HG03175 (cell line): ENCODE data around the gene YY1.

Experiments
- ATAC-seq: cut with Tn5 transposase; IDR thresholded peaks from one replicate; pipeline ENCODE4 v1.9.1; 2021; ENCODE audit warnings: mild to moderate bottlenecking, moderate library complexity; ENCODE audit not compliant: unreplicated experiment

Gene YY1

GRCh38 chr14:100312877-100313400, 74.0 kb downstream of the YY1 start:
- no peak for ATAC-seq

- ATAC-seq, result no peak
Measured at GRCh38 chr14:100313464-100314230, 74.7 kb downstream of the YY1 start.

GRCh38 chr14:100314724-100315123, 75.8 kb downstream of the YY1 start:
- ATAC-seq, result no peak

GRCh38 chr14:100317389-100317788, 78.4 kb downstream of the YY1 start:
- ATAC-seq, result no peak

GRCh38 chr14:100317912-100318808, 79.2 kb downstream of the YY1 start:
- ATAC-seq, result peak; percentile 90

- no peak for ATAC-seq
Measured at GRCh38 chr14:100320157-100320856, 81.4 kb downstream of the YY1 start.

- no peak for ATAC-seq
Measured at GRCh38 chr14:100321473-100322137, 82.7 kb downstream of the YY1 start.

GRCh38 chr14:100322138-100322957, 83.4 kb downstream of the YY1 start:
- ATAC-seq, result no peak

- no peak for ATAC-seq
Measured at GRCh38 chr14:100323121-100323941, 84.4 kb downstream of the YY1 start, which contains the start of gene SLC25A47. SLC25A47 (plus strand) TSS chr14:100323339; CDS start chr14:100323415, 76 bp downstream.

- ATAC-seq, result no peak
Measured at GRCh38 chr14:100323942-100324307, 85.0 kb downstream of the YY1 start.

GRCh38 chr14:100325231-100325632, 86.3 kb downstream of the YY1 start:
- no peak for ATAC-seq

GRCh38 chr14:100325958-100326357, 87.0 kb downstream of the YY1 start:
- no peak for ATAC-seq

GRCh38 chr14:100327128-100327527, 88.2 kb downstream of the YY1 start:
- ATAC-seq, result no peak

GRCh38 chr14:100328495-100329163, 89.7 kb downstream of the YY1 start:
- ATAC-seq, result no peak

- no peak for ATAC-seq
Measured at GRCh38 chr14:100329233-100330006, 90.5 kb downstream of the YY1 start.

- no peak for ATAC-seq
Measured at GRCh38 chr14:100330007-100330344, 91.0 kb downstream of the YY1 start.

GRCh38 chr14:100330388-100330931, 91.5 kb downstream of the YY1 start:
- no peak for ATAC-seq
